Memory B cell (primary cell): ENCODE measurements around the gene WASF1.

Source experiments
- ATAC-seq: fragments of 150-1000 bp; cut with Tn5 transposase; 2 replicates; pipeline ENCODE4 v1.10.0; 2021; ENCODE audit warnings: low read depth, mild to moderate bottlenecking, moderate library complexity
- DNase-seq, 2 donors: peaks; one replicate each; pipeline ENCODE4 v3.0.0; 2022; ENCODE audit warnings: low spot score in 2 of 2
- H3K27ac Mint-ChIP-seq: one replicate; pipeline ENCODE4 v1.8.0; 2022; ENCODE audit warnings: mild to moderate bottlenecking, moderate library complexity, mixed read lengths
- H3K27me3 Mint-ChIP-seq: one replicate; pipeline ENCODE4 v1.8.0; 2022; ENCODE audit warnings: mixed read lengths
- H3K36me3 Mint-ChIP-seq: one replicate; pipeline ENCODE4 v1.8.0; 2022; ENCODE audit warnings: mild to moderate bottlenecking, mixed read lengths
- H3K4me1 Mint-ChIP-seq: one replicate; pipeline ENCODE4 v1.8.0; 2022; ENCODE audit warnings: mixed read lengths
- H3K4me3 Mint-ChIP-seq: one replicate; pipeline ENCODE4 v1.8.0; 2022; ENCODE audit warnings: mild to moderate bottlenecking, moderate library complexity, mixed read lengths
- H3K9me3 Mint-ChIP-seq: one replicate; pipeline ENCODE4 v1.8.0; 2022; ENCODE audit warnings: mixed read lengths

Gene WASF1

GRCh38 chr6:110054664-110055386 is 124.6 kb downstream of the WASF1 start:
- ATAC-seq (no peak), DNase-seq (no peak)
- H3K4me3 Mint-ChIP-seq = no peak overlapping the region
- H3K27ac Mint-ChIP-seq = no peak overlapping the region
- H3K36me3 Mint-ChIP-seq = no peaks in the 10 kb centered on the region
- H3K4me1 Mint-ChIP-seq = no peaks in the 10 kb centered on the region
- H3K27me3 Mint-ChIP-seq = peaks cover 4% of the 10 kb centered on the region
- no peaks in the 10 kb centered on the region for H3K9me3 Mint-ChIP-seq

- Mint-ChIP-seq H3K27ac (no peak overlapping the region), H3K9me3 (no peaks in the 10 kb centered on the region), H3K27me3 (peaks cover 4% of the 10 kb centered on the region), H3K4me3 (no peak overlapping the region), H3K4me1 (no peaks in the 10 kb centered on the region), H3K36me3 (no peaks in the 10 kb centered on the region)
- ATAC-seq (no peak), DNase-seq (peak in 1 of 2 donors; percentile 13)
Measured at GRCh38 chr6:110053395-110054240, 125.9 kb downstream of the WASF1 start.

- H3K4me3 Mint-ChIP-seq = no peak overlapping the region
- no peaks in the 10 kb centered on the region for H3K4me1 Mint-ChIP-seq
- H3K36me3 Mint-ChIP-seq = no peaks in the 10 kb centered on the region
- ATAC-seq (no peak), DNase-seq (no peak)
- peaks cover 2% of the 10 kb centered on the region for H3K27me3 Mint-ChIP-seq
- no peak overlapping the region for H3K27ac Mint-ChIP-seq
- H3K9me3 Mint-ChIP-seq = no peaks in the 10 kb centered on the region
Measured at GRCh38 chr6:110050440-110050813, 129.0 kb downstream of the WASF1 start.
